ENCODE results near the gene S100A10. TPM values are rescaled to one million over a fixed set of nuclear protein-coding genes. Genes with fewer than 3 reads are reported as not detected.

S100A10 gene
- total and polyA plus RNA-seq, 2 experiments from 2014 or later, result 408 to 3,367 TPM

DNA sequence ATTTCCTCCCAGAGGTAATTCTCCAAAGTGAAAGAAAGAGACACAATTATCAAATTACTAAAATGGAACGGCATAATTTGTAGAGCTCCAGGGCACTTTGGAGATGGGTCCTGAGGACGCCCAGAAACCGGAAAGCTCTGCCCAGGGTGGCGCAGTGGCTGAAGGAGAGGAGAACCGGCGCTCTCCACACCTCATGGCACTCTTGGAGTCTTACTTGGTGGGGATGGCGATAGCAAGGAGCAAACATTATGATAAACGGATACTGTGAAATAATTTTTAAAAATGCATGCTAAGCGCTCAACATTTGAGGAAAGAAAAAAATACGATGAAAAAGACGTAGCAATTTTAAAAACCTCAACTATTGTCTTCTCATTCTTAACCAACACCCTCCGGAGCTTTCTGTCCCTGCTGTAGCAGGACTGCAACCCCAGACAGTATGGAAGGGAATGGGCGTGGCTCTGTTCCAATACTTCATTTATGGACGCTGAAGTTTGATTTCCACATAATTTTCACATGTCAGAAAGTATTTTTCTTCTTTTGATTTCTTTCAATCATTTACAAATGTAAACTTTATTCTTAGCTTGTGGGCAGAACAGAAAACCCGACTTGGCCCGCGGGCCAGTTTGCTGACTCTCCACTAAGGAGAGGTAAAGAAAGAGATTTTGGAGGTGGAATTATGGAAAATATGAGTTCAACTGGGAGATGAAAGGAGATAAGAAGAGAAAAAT lies 42.0 kb upstream of the S100A10 start:
- Histone ChIP-seq H3K4me2 (peak overlapping the region; percentile 81), H3K4me3 (peak overlapping the region; percentile 84), H3K27me3 (no peaks in the 10 kb centered on the region), H3K9me3 (ENCODE audit: low read depth) (no peaks in the 10 kb centered on the region), H3K79me2 (peaks cover 26% of the 10 kb centered on the region), H2AFZ (peak overlapping the region; percentile 65), H3K9me2 (replicated peaks; ENCODE audit: insufficient read depth) (no peaks in the 10 kb centered on the region), H3K27ac (peak overlapping the region; percentile 100), H4K20me1 (ENCODE audit: insufficient read depth, poor library complexity, severe bottlenecking) (no peaks in the 10 kb centered on the region), H3K4me1 (ENCODE audit: insufficient read depth) (peaks cover 17% of the 10 kb centered on the region), H3K36me3 (replicated peaks; ENCODE audit: insufficient read depth, low read depth) (no peaks in the 10 kb centered on the region)
- peak; percentile 67 for DNase-seq (ENCODE audit: low spot score)
- 3% methylated on average over 17 of the region's 17 CpGs for WGBS (ENCODE audit: low lambda C conversion rate, missing lambda C conversion rate)
- no peak for TF ChIP-seq EZH2phosphoT487 (IDR thresholded peaks at IDR 0.05; ENCODE audit: low read depth, severe bottlenecking, unreplicated experiment)
- TF ChIP-seq CTCF (IDR thresholded peaks at IDR 0.05; ENCODE audit: poor library complexity), result no peak

- Histone ChIP-seq H3K36me3 (replicated peaks; ENCODE audit: insufficient read depth, low read depth) (no peaks in the 10 kb centered on the region), H3K79me2 (peaks cover 26% of the 10 kb centered on the region), H3K27ac (peak overlapping the region; percentile 100), H3K4me2 (peak overlapping the region; percentile 81), H3K27me3 (no peaks in the 10 kb centered on the region), H3K9me3 (ENCODE audit: low read depth) (no peaks in the 10 kb centered on the region), H4K20me1 (ENCODE audit: insufficient read depth, poor library complexity, severe bottlenecking) (no peaks in the 10 kb centered on the region), H3K4me1 (ENCODE audit: insufficient read depth) (peaks cover 17% of the 10 kb centered on the region), H3K9me2 (replicated peaks; ENCODE audit: insufficient read depth) (no peaks in the 10 kb centered on the region), H2AFZ (no peak overlapping the region), H3K4me3 (peak overlapping the region; percentile 84)
- 5% methylated on average over 8 of the region's 8 CpGs for WGBS (ENCODE audit: low lambda C conversion rate, missing lambda C conversion rate)
- TF ChIP-seq EZH2phosphoT487 (IDR thresholded peaks at IDR 0.05; ENCODE audit: low read depth, severe bottlenecking, unreplicated experiment), result no peak
- TF ChIP-seq EZH2 (IDR thresholded peaks at IDR 0.05; ENCODE audit: borderline replicate concordance), result no peak
- peak; percentile 62 for TF ChIP-seq CTCF (IDR thresholded peaks at IDR 0.05; ENCODE audit: poor library complexity)
- peak; percentile 83 for DNase-seq (ENCODE audit: low spot score)
These were observed 41.2 kb upstream of the S100A10 start for GRCh38 chr1:152034654-152035538.

- 44% methylated on average over 1 of the region's 1 CpG for WGBS (ENCODE audit: low lambda C conversion rate, missing lambda C conversion rate)
- Histone ChIP-seq H3K9me2 (replicated peaks; ENCODE audit: insufficient read depth) (no peaks in the 10 kb centered on the region), H3K4me2 (peak overlapping the region; percentile 81), H3K4me1 (ENCODE audit: insufficient read depth) (peaks cover 17% of the 10 kb centered on the region), H3K79me2 (peaks cover 26% of the 10 kb centered on the region), H3K4me3 (peak overlapping the region; percentile 14), H3K27me3 (no peaks in the 10 kb centered on the region), H3K27ac (peak overlapping the region; percentile 100), H2AFZ (no peak overlapping the region), H4K20me1 (ENCODE audit: insufficient read depth, poor library complexity, severe bottlenecking) (no peaks in the 10 kb centered on the region), H3K9me3 (ENCODE audit: low read depth) (no peaks in the 10 kb centered on the region), H3K36me3 (replicated peaks; ENCODE audit: insufficient read depth, low read depth) (no peaks in the 10 kb centered on the region)
- no peak for DNase-seq (ENCODE audit: low spot score)
- TF ChIP-seq EZH2 (IDR thresholded peaks at IDR 0.05; ENCODE audit: borderline replicate concordance) (no peak), EZH2phosphoT487 (IDR thresholded peaks at IDR 0.05; ENCODE audit: low read depth, severe bottlenecking, unreplicated experiment) (no peak), CTCF (IDR thresholded peaks at IDR 0.05; ENCODE audit: poor library complexity) (no peak)
These were observed 40.6 kb upstream of the S100A10 start for GRCh38 chr1:152034324-152034653.

Data from hepatocyte (in vitro differentiated cells).